GM12801 (cell line): ENCODE measurements around the gene SNX25.

Source experiments
- TF ChIP-seq, protein P1 (sequence below): IDR thresholded peaks from one replicate; pipeline ENCODE4 v1.5.1; 2011; ENCODE audit warnings: control low read depth; ENCODE audit not compliant: insufficient read length; ENCODE audit errors: extremely low read depth

Gene SNX25

GRCh38 chr4:185209031-185209851 is at the start of gene SNX25:
Gene SNX25 (plus strand): TSS chr4:185209598. CDS start chr4:185209827, 229 bp downstream.
- TF ChIP-seq, protein P1, sequence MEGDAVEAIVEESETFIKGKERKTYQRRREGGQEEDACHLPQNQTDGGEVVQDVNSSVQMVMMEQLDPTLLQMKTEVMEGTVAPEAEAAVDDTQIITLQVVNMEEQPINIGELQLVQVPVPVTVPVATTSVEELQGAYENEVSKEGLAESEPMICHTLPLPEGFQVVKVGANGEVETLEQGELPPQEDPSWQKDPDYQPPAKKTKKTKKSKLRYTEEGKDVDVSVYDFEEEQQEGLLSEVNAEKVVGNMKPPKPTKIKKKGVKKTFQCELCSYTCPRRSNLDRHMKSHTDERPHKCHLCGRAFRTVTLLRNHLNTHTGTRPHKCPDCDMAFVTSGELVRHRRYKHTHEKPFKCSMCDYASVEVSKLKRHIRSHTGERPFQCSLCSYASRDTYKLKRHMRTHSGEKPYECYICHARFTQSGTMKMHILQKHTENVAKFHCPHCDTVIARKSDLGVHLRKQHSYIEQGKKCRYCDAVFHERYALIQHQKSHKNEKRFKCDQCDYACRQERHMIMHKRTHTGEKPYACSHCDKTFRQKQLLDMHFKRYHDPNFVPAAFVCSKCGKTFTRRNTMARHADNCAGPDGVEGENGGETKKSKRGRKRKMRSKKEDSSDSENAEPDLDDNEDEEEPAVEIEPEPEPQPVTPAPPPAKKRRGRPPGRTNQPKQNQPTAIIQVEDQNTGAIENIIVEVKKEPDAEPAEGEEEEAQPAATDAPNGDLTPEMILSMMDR: no peak

GRCh38 chr4:185165605-185166063 is 43.8 kb upstream of the SNX25 start:
- TF ChIP-seq, protein P1: no peak

DNA sequence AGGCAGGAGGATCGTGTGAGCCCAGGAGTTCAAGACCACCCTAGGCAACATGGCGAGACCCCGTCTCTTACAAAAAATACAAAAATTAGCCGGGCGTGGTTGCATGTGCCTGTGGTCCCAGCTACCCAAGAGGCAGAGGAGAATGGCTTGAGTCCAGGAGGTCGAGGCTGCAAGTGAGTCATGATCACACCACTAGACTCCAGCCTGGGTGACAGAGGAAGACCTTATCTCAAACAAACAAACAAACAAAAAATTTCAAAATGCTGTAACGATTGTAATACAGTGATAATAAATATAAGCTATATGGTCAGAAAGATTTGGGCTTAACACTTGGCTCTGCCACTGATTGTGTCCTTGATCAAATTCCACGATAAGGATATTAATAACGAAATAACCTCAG is 42.2 kb upstream of the SNX25 start:
- TF ChIP-seq, protein P1: no peak

DNA sequence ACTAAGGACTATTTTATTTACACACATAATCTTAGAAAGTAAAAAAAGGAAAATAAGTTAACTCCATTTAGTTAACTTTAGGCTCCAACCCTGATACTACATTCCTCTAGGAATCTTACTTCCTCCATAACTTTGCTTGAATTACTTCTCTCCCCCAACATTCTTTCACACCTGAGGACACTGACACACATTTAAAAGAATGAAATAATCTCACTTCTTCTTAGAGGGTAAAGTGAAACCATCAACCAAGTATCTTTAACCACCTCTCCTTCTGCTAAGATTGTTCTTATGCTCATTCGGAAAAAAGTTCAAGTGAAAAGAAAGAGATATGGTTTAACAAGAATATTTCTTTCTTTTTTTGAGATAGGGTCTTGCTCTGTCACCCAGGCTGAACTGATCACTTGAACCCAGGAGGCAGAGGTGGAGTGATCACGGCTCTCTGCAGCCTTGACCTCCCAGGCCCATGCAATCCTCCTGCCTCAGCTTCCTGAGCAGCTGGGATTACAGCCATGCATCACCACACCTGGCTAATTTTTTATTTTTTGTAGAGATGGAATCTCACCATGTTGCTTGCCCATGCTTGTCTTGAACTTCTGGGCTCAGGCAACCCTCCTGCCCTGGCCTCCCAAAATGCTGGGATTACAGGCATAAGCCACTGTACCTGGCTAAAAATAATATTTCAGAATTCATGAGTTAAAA is 37.9 kb upstream of the SNX25 start:
- TF ChIP-seq, protein P1: no peak

GRCh38 chr4:185179488-185179887 is 29.9 kb upstream of the SNX25 start:
- TF ChIP-seq, protein P1: no peak

- TF ChIP-seq, protein P1: no peak
Measured at GRCh38 chr4:185182239-185182638, 27.2 kb upstream of the SNX25 start.

- TF ChIP-seq, protein P1: peak; percentile 56
Measured at GRCh38 chr4:185183622-185184281, 25.6 kb upstream of the SNX25 start.
